Activated CD4-positive, alpha-beta T cell treated with anti-CD3 and anti-CD28 coated beads for 48 hours (primary cell): ENCODE measurements around the gene TMEM51.

ENCODE experiments used
- DNase-seq: peaks from one replicate; pipeline ENCODE4 v3.0.0-alpha.2; 2020

Gene TMEM51

DNA sequence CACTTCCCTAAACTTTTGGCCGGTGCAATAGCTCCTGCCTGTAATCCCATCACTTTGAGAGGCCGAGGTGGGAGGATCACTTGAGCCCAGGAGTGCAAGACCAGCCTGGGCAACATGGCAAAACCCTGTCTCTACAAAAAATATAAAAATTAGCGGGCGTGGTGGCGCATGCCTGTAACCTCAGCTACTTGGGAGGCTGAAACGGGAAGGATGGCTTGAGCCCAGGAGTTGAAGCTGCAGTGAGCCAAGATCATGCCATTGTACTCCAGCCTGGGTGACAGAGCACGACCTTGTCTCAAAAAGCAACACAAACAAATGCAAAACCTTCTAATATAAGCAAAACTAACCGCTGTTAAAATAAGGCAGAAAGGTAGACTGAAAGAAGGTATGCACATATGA lies 25.9 kb downstream of the TMEM51 start:
- no peak for DNase-seq

DNA sequence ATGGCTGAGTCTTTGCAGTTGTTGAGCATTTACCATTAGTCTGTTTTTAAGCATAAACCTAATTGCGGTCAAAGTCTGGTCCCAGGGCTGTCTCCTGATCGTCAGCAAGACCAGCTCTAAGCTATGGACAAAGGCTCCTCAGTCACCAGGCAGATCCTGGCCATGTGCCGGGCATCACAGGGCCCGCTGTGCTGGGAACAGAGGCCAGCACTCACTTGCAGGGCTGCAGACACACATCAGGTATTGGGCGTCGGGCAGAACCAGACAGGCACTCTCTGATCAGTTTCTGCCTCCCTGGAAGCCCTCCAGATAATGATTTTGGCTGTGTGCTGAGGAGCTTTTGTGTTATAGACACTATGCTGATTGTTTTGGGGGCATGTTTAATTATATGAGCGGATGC lies 26.6 kb downstream of the TMEM51 start:
- DNase-seq: no peak

DNA sequence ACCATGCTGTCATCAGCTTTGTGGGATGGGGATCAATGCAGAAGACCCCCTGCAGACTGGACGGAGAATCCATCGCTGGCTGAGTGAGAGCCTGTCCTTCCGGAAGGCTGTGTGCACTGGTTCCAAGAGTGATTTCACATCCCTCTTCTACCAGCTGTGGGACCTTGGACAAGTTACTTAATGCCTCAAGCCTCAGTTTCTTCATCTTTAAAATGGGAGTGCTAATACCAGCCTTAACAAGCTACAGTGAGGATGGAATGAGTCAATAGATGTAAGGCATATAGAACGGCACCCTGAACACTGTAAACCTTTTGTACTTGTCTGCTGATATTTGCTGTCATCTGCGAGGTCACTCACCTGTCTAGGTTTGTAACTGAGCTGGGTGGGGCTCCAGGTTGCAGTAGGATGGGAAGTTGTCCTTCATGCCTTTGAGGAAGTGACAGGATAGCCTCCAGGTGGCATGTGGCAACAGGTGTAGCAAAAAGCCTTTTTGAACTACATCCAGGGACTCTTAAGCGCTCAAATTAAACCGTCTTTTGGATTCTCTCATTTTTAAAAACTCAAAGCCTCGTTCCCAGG lies 27.5 kb downstream of the TMEM51 start:
- DNase-seq: no peak

DNA sequence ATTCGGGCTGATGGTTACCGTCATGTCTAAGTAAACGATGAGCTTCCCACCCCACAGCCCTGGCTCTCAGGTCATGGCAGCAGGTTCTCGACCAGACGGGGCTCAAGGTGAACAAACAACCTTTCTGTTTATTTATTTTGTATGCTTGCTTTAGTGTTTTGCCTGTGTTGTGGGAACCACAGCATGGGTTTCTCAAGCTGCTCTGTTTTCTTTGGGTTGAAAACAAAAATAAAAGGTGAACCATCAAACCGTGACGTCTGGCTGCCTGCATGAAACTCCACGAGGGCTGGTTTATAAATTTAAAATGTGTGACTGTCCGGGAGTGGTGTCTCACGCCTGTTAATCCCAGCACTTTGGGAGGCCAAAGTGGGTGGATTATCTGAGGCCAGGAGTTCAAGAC lies 28.0 kb downstream of the TMEM51 start:
- DNase-seq: no peak

DNA sequence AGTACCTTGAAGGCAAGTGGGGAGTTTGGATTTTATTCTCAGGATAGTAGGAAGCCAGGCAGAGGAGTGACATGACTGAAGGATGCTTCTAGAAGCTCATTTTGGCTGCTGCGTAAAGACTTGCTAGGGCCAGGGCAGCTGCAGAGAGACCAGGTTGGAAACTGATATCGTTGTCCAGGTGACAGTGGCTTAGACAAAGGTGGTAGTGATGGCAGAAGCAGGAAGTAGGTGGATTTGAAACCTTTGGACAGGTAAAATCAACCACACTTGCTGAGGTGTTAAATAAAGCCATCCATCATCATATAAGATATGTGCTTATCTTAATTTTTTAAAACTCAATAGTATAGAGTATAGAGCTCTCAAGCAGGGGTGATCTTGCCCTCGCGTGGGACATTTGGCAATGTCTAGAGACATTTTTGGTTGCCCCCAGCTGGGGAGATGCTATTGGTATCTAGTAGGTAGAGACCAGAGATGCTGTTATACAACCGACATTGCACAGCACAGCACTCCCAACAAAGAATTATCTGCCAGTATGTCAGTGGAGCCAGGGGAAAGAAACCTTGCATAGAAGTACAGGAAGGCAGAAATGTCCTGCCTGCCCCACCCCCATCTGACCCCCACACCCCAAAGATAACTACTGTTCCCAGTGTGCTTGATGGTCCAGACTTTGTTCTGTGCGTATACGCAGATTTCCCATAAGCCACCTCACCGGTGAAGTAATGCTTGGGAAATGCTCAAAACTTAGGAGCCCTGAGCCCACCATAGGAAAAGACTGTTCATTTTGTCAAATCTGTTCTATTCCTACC lies 31.1 kb downstream of the TMEM51 start:
- DNase-seq: no peak

DNA sequence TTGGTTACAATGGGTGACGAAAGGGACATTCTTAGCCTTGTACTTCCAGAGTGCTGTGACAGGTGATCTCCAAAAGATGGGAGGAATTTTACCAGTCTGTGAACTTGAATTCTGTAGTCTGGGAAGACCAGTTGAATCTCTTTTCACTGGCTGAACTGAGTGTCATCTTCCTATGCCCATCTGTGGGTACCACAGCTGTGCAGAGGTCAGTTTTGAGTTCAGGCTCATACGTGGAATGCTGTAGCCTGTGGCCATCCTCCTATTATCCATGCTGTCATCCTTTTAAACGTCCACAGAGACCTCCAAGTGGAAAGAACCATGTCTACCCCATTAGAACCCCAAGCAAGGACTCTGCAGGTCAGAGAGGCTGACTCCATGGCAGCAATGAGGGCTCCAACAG lies 32.1 kb downstream of the TMEM51 start:
- no peak for DNase-seq

DNA sequence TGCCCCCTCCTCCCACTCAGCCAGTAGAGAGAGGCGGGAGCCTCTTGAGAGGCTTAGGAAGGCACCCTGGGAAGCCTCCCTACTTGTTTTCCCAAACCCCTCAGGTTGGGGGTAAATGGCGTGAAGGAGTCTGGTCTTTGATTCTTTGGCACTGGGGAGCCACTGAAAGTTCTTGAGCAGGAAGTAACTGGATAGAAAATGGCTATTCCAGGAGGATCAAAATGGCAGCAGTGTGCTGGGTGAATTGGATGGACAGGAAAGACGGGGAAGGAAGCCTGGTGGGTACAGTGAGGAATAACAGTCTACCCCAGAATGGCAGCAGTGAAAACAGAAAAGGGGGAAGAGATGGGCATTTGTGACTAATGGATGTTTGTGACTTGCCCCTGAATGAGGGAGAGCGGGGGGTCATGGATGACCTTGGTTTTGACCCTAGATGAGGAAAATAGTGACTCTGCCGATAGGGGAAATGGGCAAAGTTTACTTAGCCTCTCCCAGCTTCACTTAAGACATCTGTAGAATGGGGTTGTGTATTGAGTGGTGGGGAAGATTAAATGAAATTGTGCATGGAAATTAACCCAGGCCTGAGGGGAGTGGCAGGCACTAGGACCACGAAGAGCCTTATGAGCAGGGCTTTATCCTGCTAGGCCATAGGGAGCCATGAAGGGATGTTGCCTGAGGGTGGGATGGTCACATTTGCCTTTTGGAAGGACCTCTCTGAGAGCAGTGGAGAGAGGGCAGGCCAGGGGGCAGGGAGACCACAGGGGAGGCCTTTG lies 32.7 kb downstream of the TMEM51 start:
- no peak for DNase-seq

DNA sequence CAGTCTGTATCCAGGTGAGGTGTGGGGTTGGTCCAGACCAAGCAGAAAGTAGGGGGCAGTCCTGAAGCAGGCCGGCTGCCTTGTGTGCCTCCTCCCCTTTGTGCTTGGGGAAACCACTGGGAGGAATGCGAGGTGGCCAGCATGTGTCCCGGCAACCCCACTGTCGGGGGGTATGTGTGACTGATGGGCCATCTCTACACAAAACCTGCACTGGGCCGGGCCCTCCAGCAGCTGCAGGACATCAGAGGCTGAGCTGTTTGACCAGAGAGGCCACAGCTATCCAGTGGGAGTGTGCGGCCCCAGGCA lies 33.3 kb downstream of the TMEM51 start:
- no peak for DNase-seq

DNA sequence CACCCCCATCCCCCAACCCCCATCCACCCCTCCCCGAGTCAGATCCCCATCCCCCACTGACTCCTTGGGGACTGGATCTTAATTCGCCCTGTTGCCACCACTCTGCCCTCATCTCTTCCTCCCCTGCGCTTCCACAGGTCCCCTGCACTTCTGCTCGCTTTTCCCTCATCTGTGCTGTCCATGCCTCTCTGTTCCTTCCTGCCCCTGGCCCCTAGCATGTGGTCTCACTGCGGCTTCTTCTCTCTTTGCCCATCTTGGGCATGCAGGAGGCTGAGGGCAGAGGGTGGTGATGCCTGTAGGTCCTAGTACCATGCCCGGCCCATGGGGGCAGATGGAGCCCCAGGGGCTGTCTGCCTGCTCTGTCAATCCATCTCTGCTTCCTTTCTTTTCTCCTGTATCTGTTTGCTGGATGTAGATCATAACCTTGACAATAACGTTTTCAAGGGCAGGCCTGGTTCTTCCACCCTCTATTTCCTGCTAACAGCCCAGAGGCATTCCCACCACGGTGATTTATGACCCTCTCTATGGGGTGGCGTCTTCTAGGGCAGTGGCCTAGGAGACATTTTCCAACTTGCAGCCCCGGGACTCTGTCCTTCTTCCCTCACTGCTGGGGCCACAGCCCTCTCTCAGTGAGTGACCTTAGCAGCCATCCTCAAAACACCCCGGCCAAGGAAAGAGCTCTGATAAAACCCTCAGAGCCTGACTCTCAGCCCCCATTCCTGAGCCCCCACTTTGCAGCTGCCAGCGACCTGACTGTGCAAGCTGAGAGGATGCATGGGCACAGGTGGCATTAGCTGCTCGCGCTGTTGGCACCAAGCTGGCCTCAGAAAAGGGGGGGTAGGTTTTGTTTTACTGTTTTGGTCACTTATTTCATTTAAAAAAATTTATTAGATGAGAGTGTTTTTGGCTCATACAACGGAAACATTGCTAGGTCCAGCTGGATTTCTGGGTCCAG lies 33.9 kb downstream of the TMEM51 start:
- DNase-seq: no peak

DNA sequence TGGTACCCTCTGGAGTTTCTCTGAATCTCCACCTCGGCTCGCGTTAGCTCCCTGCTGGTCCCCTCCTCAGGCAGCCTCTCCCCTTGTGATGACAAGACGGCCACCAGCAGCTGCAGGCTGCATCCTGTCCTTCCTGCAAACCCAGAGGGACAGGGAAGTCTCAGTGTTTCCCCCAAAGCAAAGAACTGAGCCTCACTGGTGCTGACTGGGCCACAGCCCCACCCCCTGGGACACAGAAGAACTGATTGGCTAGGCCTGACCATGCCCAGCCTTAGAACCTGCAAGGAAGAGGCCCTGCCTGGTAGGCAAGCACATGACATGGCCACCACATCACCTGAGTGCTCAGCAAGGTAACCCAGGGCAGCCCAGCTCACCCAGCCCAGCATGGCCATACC lies 34.6 kb downstream of the TMEM51 start:
- no peak for DNase-seq

DNA sequence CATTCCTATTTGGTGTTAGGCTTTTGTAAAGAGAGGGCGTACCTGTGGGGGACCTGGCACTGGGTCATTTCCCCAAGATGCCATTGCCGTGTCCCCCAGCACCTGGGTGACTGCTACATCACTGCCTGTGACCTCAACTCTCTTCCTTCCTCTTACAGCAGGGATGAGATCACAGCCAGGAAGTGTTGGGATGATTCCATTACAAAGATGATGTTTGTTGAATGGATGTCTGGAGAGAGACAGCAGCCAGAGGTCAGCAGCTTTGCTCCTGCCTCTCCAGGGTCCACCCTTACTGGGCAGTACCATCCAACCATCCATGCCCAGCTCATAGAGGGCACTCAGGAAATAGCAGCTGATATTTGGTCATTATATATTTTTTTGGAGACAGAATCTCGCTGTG lies 35.1 kb downstream of the TMEM51 start:
- no peak for DNase-seq

DNA sequence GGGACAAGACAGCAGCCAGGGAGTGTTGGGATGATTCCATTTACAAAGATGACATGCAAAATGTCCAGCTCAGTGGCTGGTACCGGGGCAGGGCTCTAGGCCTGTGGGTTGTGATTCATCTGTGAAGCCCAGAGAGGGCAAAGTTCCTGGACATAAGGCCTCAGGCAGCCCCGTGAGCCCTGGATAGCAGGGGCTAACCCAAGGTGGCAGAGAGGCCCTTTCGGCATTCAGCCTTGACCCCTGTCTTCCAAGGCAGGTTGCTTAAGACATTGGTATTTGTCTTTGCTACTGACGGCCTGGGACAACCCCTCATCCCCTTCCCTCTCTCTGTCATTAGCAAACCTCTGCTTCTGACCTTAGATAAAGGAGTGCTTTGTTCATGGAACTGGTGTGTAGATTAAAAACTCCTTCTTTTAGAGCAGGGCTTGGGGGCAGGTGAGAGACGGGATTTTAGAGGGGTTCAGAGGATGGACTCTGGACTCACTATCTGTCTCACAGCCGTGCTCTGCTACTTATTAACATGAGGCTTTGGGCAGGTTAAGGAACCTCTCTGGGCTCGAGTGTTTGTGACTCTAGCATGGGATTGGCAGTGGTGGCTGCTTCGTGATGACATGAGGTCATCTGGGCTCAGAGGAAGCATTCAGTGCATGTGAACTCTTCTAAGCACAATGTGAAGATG lies 36.3 kb downstream of the TMEM51 start:
- DNase-seq: no peak

DNA sequence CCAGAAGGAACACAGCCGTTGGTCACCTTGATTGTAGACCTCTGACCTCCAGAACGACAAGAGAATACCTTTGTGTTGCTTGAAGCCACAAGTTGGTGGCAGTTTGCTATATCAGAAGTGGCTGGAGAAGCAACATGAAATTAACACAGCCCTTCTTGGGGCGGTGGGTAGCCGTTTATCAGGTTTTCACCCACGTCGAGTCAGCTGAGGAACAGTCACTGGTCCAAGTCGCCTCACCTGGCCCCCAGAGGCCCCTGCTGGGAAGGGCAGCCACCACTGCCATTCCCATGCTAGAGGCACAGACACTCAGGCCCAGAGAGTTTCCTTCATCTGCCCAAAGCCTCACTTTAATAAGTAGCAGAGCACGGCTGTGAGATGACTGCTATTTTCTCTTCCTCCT lies 37.7 kb downstream of the TMEM51 start:
- no peak for DNase-seq

DNA sequence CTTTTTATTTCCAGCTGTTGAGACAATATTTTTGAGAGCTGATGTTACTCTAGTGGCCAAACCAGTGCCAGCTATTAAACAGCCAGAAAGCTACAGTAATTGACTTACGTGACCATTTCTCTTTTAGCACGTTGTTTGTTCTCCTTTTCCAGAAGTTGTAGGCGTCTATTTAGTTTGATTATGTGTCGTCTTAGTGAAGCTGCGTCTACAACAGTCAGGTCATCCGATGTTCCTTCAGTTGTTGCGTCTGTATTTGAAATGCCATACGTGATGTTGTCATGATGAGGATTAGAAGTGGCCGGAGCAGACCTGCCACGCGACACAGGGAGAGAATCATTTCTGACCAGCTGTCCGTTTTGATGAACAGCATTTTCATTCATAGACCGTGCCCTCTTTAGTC lies 38.2 kb downstream of the TMEM51 start:
- no peak for DNase-seq

DNA sequence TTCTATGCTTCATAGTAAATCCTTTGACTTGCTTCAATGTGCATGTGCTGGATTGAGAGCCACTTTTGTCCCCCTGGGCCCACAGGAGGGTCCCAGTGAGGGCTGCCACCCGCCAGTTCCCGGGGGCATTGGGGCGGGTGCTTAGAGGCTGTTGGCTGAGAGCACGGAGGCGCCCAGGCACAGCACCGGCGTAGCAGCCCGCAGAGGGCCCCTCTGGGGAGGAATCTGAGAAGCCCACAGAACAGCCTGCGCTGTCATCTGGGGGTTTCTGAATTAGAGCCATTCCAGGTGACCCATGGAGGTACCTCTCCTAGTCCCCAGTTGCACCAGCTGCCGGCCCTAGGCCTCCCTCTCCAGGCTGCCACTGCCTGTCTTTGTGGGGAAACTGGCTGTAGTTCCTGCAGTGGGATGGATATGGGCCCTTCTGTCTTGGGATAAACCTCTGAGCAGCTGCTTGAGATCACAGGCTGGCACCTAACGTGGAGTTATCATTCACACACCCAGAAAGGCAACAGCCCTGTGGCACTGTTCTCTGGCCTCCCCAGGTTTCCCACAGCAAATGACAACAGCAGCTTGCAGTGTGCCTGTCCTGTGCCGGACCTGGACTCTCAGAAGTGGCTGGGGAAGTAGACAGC lies 39.5 kb downstream of the TMEM51 start:
- DNase-seq: no peak

DNA sequence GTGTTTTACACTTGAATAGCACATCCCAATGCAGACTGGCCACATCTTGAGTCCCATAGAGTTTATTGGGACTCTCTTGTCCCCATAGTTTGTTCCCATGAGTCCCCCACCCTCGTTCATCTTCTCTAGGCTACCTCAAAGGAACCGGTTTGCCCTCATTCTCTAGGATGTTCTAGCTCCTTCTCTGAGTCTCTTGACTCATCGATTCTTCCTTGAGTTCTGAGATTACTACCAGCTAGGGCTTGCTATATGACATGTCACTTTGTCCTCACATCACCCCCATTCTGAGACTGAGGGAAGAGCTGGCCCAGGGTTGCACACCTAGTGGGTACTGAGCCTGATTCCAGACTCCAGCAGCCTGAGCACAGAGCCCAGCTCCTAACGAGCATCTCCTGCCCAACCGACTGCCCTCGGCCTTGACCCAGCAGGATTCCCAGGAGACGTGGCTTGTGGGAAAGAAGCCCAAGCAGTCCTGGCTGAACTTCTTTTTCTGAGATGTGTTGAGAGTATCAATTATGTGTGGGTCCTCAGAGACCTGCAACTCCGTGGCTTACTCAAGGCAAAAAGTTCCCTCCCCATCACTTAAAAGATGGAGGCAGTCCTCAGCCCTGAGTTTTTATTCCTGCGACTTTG lies 42.0 kb downstream of the TMEM51 start:
- DNase-seq: no peak

DNA sequence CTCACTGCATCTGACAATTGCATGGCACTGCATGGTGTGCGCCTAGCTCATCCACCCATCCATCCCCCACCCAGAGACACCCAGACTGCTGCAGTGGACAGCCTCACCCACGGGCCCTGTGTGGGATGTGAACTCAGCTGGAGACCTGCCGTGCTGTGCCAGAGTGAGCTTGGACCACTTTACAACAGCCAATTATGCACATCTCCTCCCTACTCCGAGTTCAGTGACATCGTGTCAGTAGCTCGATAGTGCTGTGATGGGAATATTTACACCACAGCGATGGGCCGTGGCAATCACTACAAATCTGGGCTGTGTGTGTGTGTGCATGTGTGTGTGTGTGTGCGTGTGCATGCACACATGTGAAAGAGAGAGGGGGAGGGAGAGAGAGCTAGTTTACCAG lies 42.5 kb downstream of the TMEM51 start:
- DNase-seq: no peak

DNA sequence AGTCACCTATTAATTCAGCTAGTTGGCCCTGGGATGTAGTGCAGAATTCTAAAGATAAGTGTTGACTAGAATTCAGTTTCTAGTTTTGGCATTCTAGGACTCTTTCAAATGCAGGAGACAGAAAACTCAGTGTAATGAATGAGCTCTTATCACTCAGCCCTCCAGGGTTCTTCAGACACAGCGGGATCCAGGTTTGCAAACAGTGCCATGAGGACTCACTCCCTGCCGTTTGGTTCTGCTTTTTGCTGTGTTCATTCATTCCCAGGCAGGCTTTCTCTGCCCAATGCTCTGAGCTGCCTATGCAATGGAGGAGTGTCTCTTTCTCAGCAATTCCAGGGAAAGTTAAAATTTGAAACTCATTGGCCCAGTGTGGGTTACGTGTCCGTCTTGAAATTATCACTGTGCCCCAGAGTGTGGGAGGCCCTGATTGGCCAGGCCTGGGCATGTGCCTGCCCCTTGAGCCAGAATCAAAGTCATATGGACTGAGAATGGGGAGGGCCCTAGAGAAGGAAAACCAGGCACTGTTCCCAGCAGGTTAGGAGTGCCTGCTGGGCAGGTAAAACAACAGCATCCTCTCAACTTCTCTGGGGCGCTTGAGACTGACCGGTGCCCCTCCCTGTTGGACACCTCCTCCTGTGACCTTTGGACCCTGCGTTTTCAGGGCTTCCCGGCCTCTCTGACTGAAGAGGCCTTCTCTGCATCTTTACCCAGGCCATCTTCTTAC lies 43.4 kb downstream of the TMEM51 start:
- DNase-seq: no peak

DNA sequence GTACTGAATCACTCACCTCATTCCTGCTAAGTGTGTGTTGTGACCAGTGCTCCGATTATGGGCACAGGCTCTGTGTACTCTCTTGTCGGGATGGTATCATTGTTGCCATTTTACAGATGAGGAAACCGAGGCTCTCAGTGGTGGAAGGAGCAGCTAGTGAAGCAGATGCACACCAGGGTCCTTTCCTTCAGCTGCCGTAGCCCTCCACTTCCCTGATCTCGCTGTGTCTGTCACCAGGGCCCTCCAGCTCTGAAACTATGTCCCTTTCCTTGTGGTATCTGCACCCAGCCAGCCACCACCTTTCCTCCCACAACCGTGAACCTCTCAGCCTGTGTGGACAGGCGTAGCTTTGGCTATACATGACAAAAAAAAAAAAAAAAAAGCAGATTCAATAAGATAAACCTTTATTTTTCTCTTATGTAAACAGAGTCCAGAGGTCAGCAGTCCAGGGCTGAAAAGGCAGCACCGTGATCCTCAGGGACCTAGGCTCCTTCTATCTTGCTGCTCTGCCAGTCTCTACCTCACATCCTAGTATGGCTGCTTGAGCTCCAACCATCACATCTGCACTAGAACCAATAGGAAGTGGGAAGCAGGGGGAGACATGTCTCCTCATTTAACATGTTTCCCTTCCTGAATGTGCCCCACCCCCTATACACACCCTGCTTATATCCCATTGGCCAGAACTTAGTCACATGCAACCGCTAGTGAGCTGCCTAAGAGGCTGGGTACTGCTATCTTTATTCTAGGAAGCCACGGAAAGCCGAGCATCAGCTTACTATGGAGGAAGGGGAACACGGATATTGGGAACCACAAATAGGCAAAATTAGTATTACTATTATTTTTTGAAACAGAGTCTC lies 44.3 kb downstream of the TMEM51 start:
- DNase-seq: no peak

DNA sequence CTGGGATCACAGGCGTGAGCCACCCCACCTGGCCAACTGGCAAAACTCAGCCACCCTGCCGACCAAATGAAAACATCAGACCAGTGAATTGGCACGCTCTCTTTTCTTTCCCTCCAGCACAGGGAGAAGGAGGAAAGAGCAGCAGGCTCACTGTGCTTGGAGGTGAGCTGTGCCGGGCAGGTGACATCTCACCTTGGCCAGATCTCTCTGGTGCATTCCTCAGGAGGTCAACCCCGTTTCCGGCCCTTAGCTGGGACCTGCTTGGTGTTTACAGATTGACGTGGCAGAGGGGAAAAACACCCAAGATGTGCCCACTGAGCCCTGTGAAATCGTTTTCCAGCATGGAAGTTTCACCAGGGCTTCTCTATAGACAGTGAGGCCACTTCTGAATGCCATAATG lies 45.1 kb downstream of the TMEM51 start:
- no peak for DNase-seq
